ENCODE data around the gene TSNAXIP1. TPM values are rescaled to one million over a fixed set of nuclear protein-coding genes. Genes with fewer than 3 reads are reported as not detected.

Gene TSNAXIP1
- total RNA-seq, 2 experiments from 2014 or later = 0.20 to 0.25 TPM

- DNase-seq = no peak
- no peak overlapping the region for H3K4me3 Mint-ChIP-seq
- H3K27me3 Mint-ChIP-seq = no peaks in the 10 kb centered on the region
- POLR2A ChIA-PET = interaction anchor here (0.9 to 1.7 kb wide), 6 partner anchors 9 to 65 kb away, joined by 3 to 6 read pairs (median 4); partner anchors contain the start of genes PSKH1 and PSMB10
- H3K4me1 Mint-ChIP-seq = peaks cover 34% of the 10 kb centered on the region
- no peaks in the 10 kb centered on the region for H3K9me3 Mint-ChIP-seq
- peaks cover 26% of the 10 kb centered on the region for H3K36me3 Mint-ChIP-seq (ENCODE audit: low read depth)
- CTCF ChIA-PET = no interaction called here
- H3K27ac Mint-ChIP-seq = no peak overlapping the region
These were observed 64.6 kb downstream of the TSNAXIP1 start for GRCh38 chr16:67871256-67871655.

GRCh38 chr16:67872131-67872630, 65.5 kb downstream of the TSNAXIP1 start:
- no peaks in the 10 kb centered on the region for H3K27me3 Mint-ChIP-seq
- peak overlapping the region; percentile 88 for H3K27ac Mint-ChIP-seq
- H3K4me3 Mint-ChIP-seq = peak overlapping the region; percentile 91
- no peak for DNase-seq
- ChIA-PET POLR2A (interaction anchor here (0.9 to 1.7 kb wide), 5 partner anchors 10 to 64 kb away, joined by 3 to 6 read pairs (median 4); partner anchors contain the start of genes PSKH1 and PSMB10), CTCF (no interaction called here)
- H3K36me3 Mint-ChIP-seq (ENCODE audit: low read depth) = peaks cover 32% of the 10 kb centered on the region
- peaks cover 35% of the 10 kb centered on the region for H3K4me1 Mint-ChIP-seq
- no peaks in the 10 kb centered on the region for H3K9me3 Mint-ChIP-seq

GRCh38 chr16:67872631-67873434, 66.1 kb downstream of the TSNAXIP1 start, which contains the start of gene EDC4:
Gene EDC4, plus strand, starts transcription at chr16:67873052. Its CDS starts 210 bp downstream, at chr16:67873262.
- no peaks in the 10 kb centered on the region for H3K27me3 Mint-ChIP-seq
- H3K4me3 Mint-ChIP-seq = peak within 1 kb of the TSS; percentile 91
- peaks cover 35% of the 10 kb centered on the region for H3K4me1 Mint-ChIP-seq
- H3K9me3 Mint-ChIP-seq = no peaks in the 10 kb centered on the region
- CTCF ChIA-PET = interaction anchor here (0.9 to 2.9 kb wide), 4 partner anchors 11 to 200 kb away, joined by 3 to 18 read pairs (median 6); partner anchors contain the start of gene NRN1L
- DNase-seq = peak; percentile 90
- H3K27ac Mint-ChIP-seq = peak within 1 kb of the TSS; percentile 88
- POLR2A ChIA-PET = interaction anchor here (0.7 to 2.5 kb wide), 12 partner anchors 10 to 311 kb away, joined by 3 to 12 read pairs (median 5); partner anchors contain the start of genes CTCF, NUTF2, PSKH1 and PSMB10
- H3K36me3 Mint-ChIP-seq (ENCODE audit: low read depth) = peaks cover 39% of the 10 kb centered on the region

GRCh38 chr16:67873435-67874370, 67.0 kb downstream of the TSNAXIP1 start:
- ChIA-PET POLR2A (interaction anchor here (0.7 to 2.5 kb wide), 11 partner anchors 9 to 312 kb away, joined by 3 to 12 read pairs (median 5); partner anchors contain the start of genes CTCF, NUTF2 and PSKH1), CTCF (interaction anchor here (0.9 to 2.9 kb wide), 5 partner anchors 10 to 201 kb away, joined by 3 to 18 read pairs (median 6); partner anchors contain the start of gene NRN1L)
- H3K36me3 Mint-ChIP-seq (ENCODE audit: low read depth) = peaks cover 47% of the 10 kb centered on the region
- no peaks in the 10 kb centered on the region for H3K9me3 Mint-ChIP-seq
- no peak for DNase-seq
- H3K27ac Mint-ChIP-seq = peak overlapping the region; percentile 88
- no peaks in the 10 kb centered on the region for H3K27me3 Mint-ChIP-seq
- peak overlapping the region; percentile 91 for H3K4me3 Mint-ChIP-seq
- peaks cover 35% of the 10 kb centered on the region for H3K4me1 Mint-ChIP-seq

GRCh38 chr16:67874372-67874771, 67.7 kb downstream of the TSNAXIP1 start:
- H3K27me3 Mint-ChIP-seq = no peaks in the 10 kb centered on the region
- H3K4me1 Mint-ChIP-seq = peaks cover 35% of the 10 kb centered on the region
- CTCF ChIA-PET = interaction anchor here (1.5 to 2.9 kb wide), 3 partner anchors 10 to 201 kb away, joined by 5 to 18 read pairs (median 6); partner anchors contain the start of gene NRN1L

GRCh38 chr16:67877064-67877463, 70.4 kb downstream of the TSNAXIP1 start:
- H3K9me3 Mint-ChIP-seq = no peaks in the 10 kb centered on the region
- H3K36me3 Mint-ChIP-seq (ENCODE audit: low read depth) = peaks cover 65% of the 10 kb centered on the region
- CTCF ChIA-PET = interaction anchor here (0.5 kb wide), 1 partner anchor 198 kb away, joined by 3 read pairs; no protein-coding TSS in a partner anchor
- no peak overlapping the region for H3K4me3 Mint-ChIP-seq
- H3K27ac Mint-ChIP-seq = no peak overlapping the region
- no peak for DNase-seq
- no peaks in the 10 kb centered on the region for H3K27me3 Mint-ChIP-seq
- peaks cover 35% of the 10 kb centered on the region for H3K4me1 Mint-ChIP-seq
- POLR2A ChIA-PET = no interaction called here

More at GRCh38 chr16:67874372-67874771, 67.7 kb downstream of the TSNAXIP1 start:
- Mint-ChIP-seq H3K27ac (peak overlapping the region; percentile 88), H3K4me3 (peak overlapping the region; percentile 91), H3K9me3 (no peaks in the 10 kb centered on the region), H3K36me3 (ENCODE audit: low read depth) (peaks cover 53% of the 10 kb centered on the region)
- DNase-seq = no peak
- POLR2A ChIA-PET = interaction anchor here (1.3 to 2.5 kb wide), 5 partner anchors 9 to 61 kb away, joined by 4 to 12 read pairs (median 8); partner anchors contain the start of gene NUTF2

Other genes starting within 250 kb of the TSNAXIP1 start
- 10 to 100 TPM; 74.9 to 76.9 TPM for gene CTCF, start 244.4 kb upstream of the TSNAXIP1 start, total RNA-seq
- 100 to 1,000 TPM; 132 to 142 TPM for gene CARMIL2, start 161.7 kb upstream of the TSNAXIP1 start, total RNA-seq
- 10 to 100 TPM; 43.5 to 44.1 TPM for gene ACD, start 146.6 kb upstream of the TSNAXIP1 start, total RNA-seq
- gene PARD6A, start 145.9 kb upstream of the TSNAXIP1 start, total RNA-seq = 10 to 100 TPM; 12.2 to 14.0 TPM
- 1 to 10 TPM; 7.4 to 8.1 TPM for gene ENKD1, start 140.1 kb upstream of the TSNAXIP1 start, total RNA-seq
- 1 to 10 TPM; 2.9 to 4.3 TPM for gene C16orf86, start 140.1 kb upstream of the TSNAXIP1 start, total RNA-seq
- 10 to 100 TPM; 13.0 to 14.9 TPM for gene GFOD2, start 87.6 kb upstream of the TSNAXIP1 start, total RNA-seq
- 10 to 100 TPM; 23.2 to 24.3 TPM for gene RANBP10, start 329 bp upstream of the TSNAXIP1 start, total RNA-seq
- gene THAP11, start 35.4 kb downstream of the TSNAXIP1 start, total RNA-seq = 10 to 100 TPM; 40.6 to 42.3 TPM
- gene NUTF2, start 40.0 kb downstream of the TSNAXIP1 start, total RNA-seq = 100 to 1,000 TPM in 1 of 2 experiments, 10 to 100 TPM in 1; 96.4 to 101 TPM
- gene CENPT, start 40.8 kb downstream of the TSNAXIP1 start, total RNA-seq = 10 to 100 TPM; 50.2 to 53.5 TPM
- gene EDC4, start 66.2 kb downstream of the TSNAXIP1 start, total RNA-seq = 10 to 100 TPM; 98.4 to 99.3 TPM
- gene NRN1L, start 78.0 kb downstream of the TSNAXIP1 start, total RNA-seq = 1 to 10 TPM in 1 of 2 experiments, under 1 TPM in 1; 0.76 to 1.3 TPM
- 10 to 100 TPM; 19.0 TPM for gene PSKH1, start 86.4 kb downstream of the TSNAXIP1 start, total RNA-seq
- 1 to 10 TPM; 4.5 to 5.0 TPM for gene CTRL, start 125.0 kb downstream of the TSNAXIP1 start, total RNA-seq
- gene PSMB10, start 130.0 kb downstream of the TSNAXIP1 start, total RNA-seq = 100 to 1,000 TPM; 236 to 241 TPM
- 10 to 100 TPM; 10.7 to 14.8 TPM for gene LCAT, start 137.2 kb downstream of the TSNAXIP1 start, total RNA-seq
- 10 to 100 TPM; 37.9 to 40.0 TPM for gene SLC12A4, start 161.7 kb downstream of the TSNAXIP1 start, total RNA-seq
- gene DPEP3, start 173.6 kb downstream of the TSNAXIP1 start, total RNA-seq = under 1 TPM in 1 of 2 experiments, not detected in 1; 0.20 TPM
- 10 to 100 TPM; 17.5 to 18.1 TPM for gene DPEP2, start 192.6 kb downstream of the TSNAXIP1 start, total RNA-seq
- gene DPEP2NB, start 209.0 kb downstream of the TSNAXIP1 start, total RNA-seq = not detected
- 10 to 100 TPM; 11.6 to 12.3 TPM for gene DDX28, start 216.3 kb downstream of the TSNAXIP1 start, total RNA-seq
- 10 to 100 TPM; 23.8 to 24.4 TPM for gene DUS2, start 216.4 kb downstream of the TSNAXIP1 start, total RNA-seq

All from activated CD4-positive, alpha-beta memory T cell treated with anti-CD3 and anti-CD28 coated beads, Interleukin-2, amount 10 ng/mL, durations not matched to agents 7 days and 5 days (primary cell).